Measurements from ENCODE around the gene SLC30A10. TPM values are rescaled to one million over a fixed set of nuclear protein-coding genes. Genes with fewer than 3 reads are reported as not detected.

SLC30A10 gene
- polyA plus RNA-seq, 1 experiment = not detected

- no peak overlapping the region for H3K4me3 ChIP-seq (ENCODE audit: low read depth, low read length)
- TF ChIP-seq CTCF (IDR thresholded peaks at IDR 0.05; ENCODE audit: insufficient read depth, low read depth, low read length) = no peak
- CTCF ChIA-PET = no interaction called here
- no peaks in the 10 kb centered on the region for H3K36me3 ChIP-seq (ENCODE audit: control insufficient read depth, insufficient read depth, low read length)
- no peak for DNase-seq (ENCODE audit: low read depth)
- POLR2A ChIA-PET = no interaction called here
- H3K27me3 ChIP-seq (ENCODE audit: control insufficient read depth, insufficient read depth, low read length) = peaks cover 14% of the 10 kb centered on the region
Observed at GRCh38 chr1:219926363-219926998, 1.9 kb downstream of the SLC30A10 start.

GRCh38 chr1:219924342-219924741, 4.0 kb downstream of the SLC30A10 start:
- Histone ChIP-seq H3K4me3 (ENCODE audit: low read depth, low read length) (no peak overlapping the region), H3K27me3 (ENCODE audit: control insufficient read depth, insufficient read depth, low read length) (peaks cover 14% of the 10 kb centered on the region), H3K36me3 (ENCODE audit: control insufficient read depth, insufficient read depth, low read length) (no peaks in the 10 kb centered on the region)
- DNase-seq (ENCODE audit: low read depth) = no peak
- POLR2A ChIA-PET = no interaction called here
- CTCF ChIA-PET = interaction anchor here (1.0 kb wide), 1 partner anchor 13 kb away, joined by 3 read pairs; no protein-coding TSS in a partner anchor
- TF ChIP-seq CTCF (IDR thresholded peaks at IDR 0.05; ENCODE audit: insufficient read depth, low read depth, low read length) = no peak

- no peaks in the 10 kb centered on the region for H3K27me3 ChIP-seq (ENCODE audit: control insufficient read depth, insufficient read depth, low read length)
- no peak for DNase-seq (ENCODE audit: low read depth)
- ChIA-PET POLR2A (no interaction called here), CTCF (no interaction called here)
- no peaks in the 10 kb centered on the region for H3K36me3 ChIP-seq (ENCODE audit: control insufficient read depth, insufficient read depth, low read length)
- no peak overlapping the region for H3K4me3 ChIP-seq (ENCODE audit: low read depth, low read length)
- no peak for TF ChIP-seq CTCF (IDR thresholded peaks at IDR 0.05; ENCODE audit: insufficient read depth, low read depth, low read length)
Observed at GRCh38 chr1:219917851-219918466, 10.4 kb downstream of the SLC30A10 start.

- TF ChIP-seq CTCF (IDR thresholded peaks at IDR 0.05; ENCODE audit: insufficient read depth, low read depth, low read length) = no peak
Observed at GRCh38 chr1:219917281-219917680, 11.1 kb downstream of the SLC30A10 start.

GRCh38 chr1:219916257-219916656, 12.1 kb downstream of the SLC30A10 start:
- ChIA-PET POLR2A (no interaction called here), CTCF (no interaction called here)
- DNase-seq (ENCODE audit: low read depth) = no peak
- H3K4me3 ChIP-seq (ENCODE audit: low read depth, low read length) = no peak overlapping the region
- H3K27me3 ChIP-seq (ENCODE audit: control insufficient read depth, insufficient read depth, low read length) = no peaks in the 10 kb centered on the region
- H3K36me3 ChIP-seq (ENCODE audit: control insufficient read depth, insufficient read depth, low read length) = no peaks in the 10 kb centered on the region
- TF ChIP-seq CTCF (IDR thresholded peaks at IDR 0.05; ENCODE audit: insufficient read depth, low read depth, low read length) = no peak

More at GRCh38 chr1:219917281-219917680, 11.1 kb downstream of the SLC30A10 start:
- Histone ChIP-seq H3K36me3 (ENCODE audit: control insufficient read depth, insufficient read depth, low read length) (no peaks in the 10 kb centered on the region), H3K4me3 (ENCODE audit: low read depth, low read length) (no peak overlapping the region), H3K27me3 (ENCODE audit: control insufficient read depth, insufficient read depth, low read length) (no peaks in the 10 kb centered on the region)
- ChIA-PET POLR2A (no interaction called here), CTCF (no interaction called here)
- no peak for DNase-seq (ENCODE audit: low read depth)
